Sigmoid colon (tissue), 7 donors: ENCODE data around the gene BRF1. TPM values are rescaled to one million over a fixed set of nuclear protein-coding genes. Genes with fewer than 3 reads are reported as not detected.

Experiments used
- DNase-seq: peaks from one replicate; pipeline ENCODE4 v3.0.0-alpha.2; 2019
- H3K27ac ChIP-seq, 4 donors: fragments of 200-600 bp; sonication (generic); one replicate each; pipeline ENCODE4 v1.5.1; 2016 to 2019; ENCODE audit warnings: mild to moderate bottlenecking in 1 of 4
- H3K27me3 ChIP-seq, 3 donors: fragments of 200-600 bp; sonication (generic); one replicate each; pipeline ENCODE4 v1.5.1; 2019; ENCODE audit warnings: mild to moderate bottlenecking in 1 of 3
- H3K36me3 ChIP-seq, 4 donors: fragments of 200-600 bp; sonication (generic); one replicate each; pipeline ENCODE4 v1.5.1; 2016 to 2019
- H3K4me1 ChIP-seq, 4 donors: fragments of 200-600 bp; sonication (generic); one replicate each; pipeline ENCODE4 v1.5.1; 2017 to 2019
- H3K4me3 ChIP-seq, 4 donors: fragments of 200-600 bp; sonication (generic); one replicate each; pipeline ENCODE4 v1.5.1; 2017 to 2019; ENCODE audit warnings: mild to moderate bottlenecking in 2 of 4, moderate library complexity in 1 of 4
- H3K9me3 ChIP-seq, 4 donors: fragments of 200-600 bp in 3 of 4; sonication (generic) in 3 of 4; one replicate each; pipeline versions ENCODE4 v1.5.1 to v1.6.1; 2013 to 2019
- CTCF ChIP-seq, 4 experiments: fragments of 450-650 bp in 3 of 4; fragments of 200-600 bp in 1 of 4; IDR thresholded peaks; one replicate each; pipeline ENCODE4 v1.5.1; 2016 to 2019; ENCODE audit warnings: antibody characterized with exemption in 4 of 4, mild to moderate bottlenecking in 3 of 4, moderate library complexity in 2 of 4
- EP300 ChIP-seq, 4 donors: sonication (generic); formaldehyde crosslinking; IDR thresholded peaks; one replicate each; pipeline ENCODE4 v1.6.1; 2017; ENCODE audit warnings: antibody characterized with exemption in 4 of 4
- POLR2A ChIP-seq, 2 donors: fragments of 450-650 bp; IDR thresholded peaks; one replicate each; pipeline ENCODE4 v1.6.1; 2016; ENCODE audit warnings: antibody characterized with exemption in 2 of 2, mild to moderate bottlenecking in 2 of 2, moderate library complexity in 2 of 2
- POLR2AphosphoS5 ChIP-seq, 4 donors: sonication (generic); formaldehyde crosslinking; IDR thresholded peaks; one replicate each; pipeline ENCODE4 v1.6.1; 2017; ENCODE audit warnings: antibody characterized with exemption in 4 of 4
- WGBS, 2 donors: extraction: QIAGEN DNeasy Blood & Tissue Kit; methylation state at CpG; one replicate each; pipeline ENCODE4 v1.1.7; 2013; 5-methylcytosine and 5-hydroxymethylcytosine counted together
- intact Hi-C: fragments of 100-400 bp; cut with DNase I; formaldehyde crosslinking; loops from one replicate; pipeline ENCODE4 v1.15.1; 2023
- polyA plus RNA-seq, 3 donors: library from polyadenylated mRNA; stranded (reverse); fragments of 200-250 nt; gene quantifications; one replicate each; pipeline ENCODE4 v1.2.3, GENCODE V29; 2013
- total RNA-seq, 4 donors: library from RNA; depleted of rRNA; stranded (reverse); fragments of >200 nt; gene quantifications; one replicate each; pipeline ENCODE4 v1.1.0, GENCODE V29; 2016
- donor health status: healthy with polysubstance abuse.
- donor health status: Bipolar disorder and iron deficiency.
- donor health status: healthy.

BRF1 gene
- total and polyA plus RNA-seq, 7 donors: 9.0 to 39.2 (median 23.7) TPM

GRCh38 chr14:105255021-105255507 is 45.7 kb downstream of the BRF1 start:
- Histone ChIP-seq H3K4me1 (peaks cover 0 to 7% (median 1%) of the 10 kb centered on the region in 4 donors), H3K36me3 (peaks cover 0 to 47% (median 12%) of the 10 kb centered on the region in 4 donors)
- intact Hi-C loops: no loop called here

GRCh38 chr14:105253329-105253682 is 47.5 kb downstream of the BRF1 start:
- intact Hi-C loops: no loop called here
- no peaks in the 10 kb centered on the region for H3K9me3 ChIP-seq
- peaks cover 0 to 43% (median 12%) of the 10 kb centered on the region in 4 donors for H3K36me3 ChIP-seq
- H3K27ac ChIP-seq: no peak overlapping the region
- H3K4me1 ChIP-seq: peaks cover 0 to 18% (median 12%) of the 10 kb centered on the region in 4 donors
- no peaks in the 10 kb centered on the region for H3K27me3 ChIP-seq
- WGBS, 2 donors: 95 to 96% methylated on average over 9 of the region's 9 CpGs
- no peak for TF ChIP-seq POLR2A (IDR thresholded peaks at IDR 0.05)
- TF ChIP-seq EP300 (IDR thresholded peaks at IDR 0.05): no peak
- no peak for TF ChIP-seq POLR2AphosphoS5 (IDR thresholded peaks at IDR 0.05)
- no peak for TF ChIP-seq CTCF (IDR thresholded peaks at IDR 0.05)
- H3K4me3 ChIP-seq: no peak overlapping the region
- DNase-seq: no peak

More at GRCh38 chr14:105255021-105255507, 45.7 kb downstream of the BRF1 start:
- H3K27ac ChIP-seq: no peak overlapping the region
- no peak overlapping the region for H3K4me3 ChIP-seq
- TF ChIP-seq CTCF (IDR thresholded peaks at IDR 0.05) (no peak), POLR2AphosphoS5 (IDR thresholded peaks at IDR 0.05) (no peak), POLR2A (IDR thresholded peaks at IDR 0.05) (no peak), EP300 (IDR thresholded peaks at IDR 0.05) (no peak)
- no peak for DNase-seq
- H3K27me3 ChIP-seq: no peaks in the 10 kb centered on the region
- 65 to 84% methylated on average over 6 of the region's 6 CpGs for WGBS, 2 donors
- no peaks in the 10 kb centered on the region for H3K9me3 ChIP-seq

GRCh38 chr14:105252552-105253328 is 48.1 kb downstream of the BRF1 start:
- DNase-seq: no peak
- H3K36me3 ChIP-seq: peaks cover 0 to 43% (median 12%) of the 10 kb centered on the region in 4 donors
- WGBS, 2 donors: 92% methylated on average over 21 of the region's 21 CpGs
- intact Hi-C loops: no loop called here
- TF ChIP-seq EP300 (IDR thresholded peaks at IDR 0.05) (no peak), POLR2A (IDR thresholded peaks at IDR 0.05) (no peak), CTCF (IDR thresholded peaks at IDR 0.05) (no peak), POLR2AphosphoS5 (IDR thresholded peaks at IDR 0.05) (no peak)
- H3K4me3 ChIP-seq: no peak overlapping the region
- no peaks in the 10 kb centered on the region for H3K9me3 ChIP-seq
- H3K4me1 ChIP-seq: peaks cover 0 to 23% (median 16%) of the 10 kb centered on the region in 4 donors
- no peak overlapping the region for H3K27ac ChIP-seq
- no peaks in the 10 kb centered on the region for H3K27me3 ChIP-seq

GRCh38 chr14:105251920-105252319 is 48.9 kb downstream of the BRF1 start:
- no peak overlapping the region for H3K27ac ChIP-seq
- 83 to 90% methylated on average over 6 of the region's 6 CpGs for WGBS, 2 donors
- intact Hi-C loops: no loop called here
- H3K9me3 ChIP-seq: no peaks in the 10 kb centered on the region
- peaks cover 0 to 27% (median 20%) of the 10 kb centered on the region in 4 donors for H3K4me1 ChIP-seq
- TF ChIP-seq POLR2A (IDR thresholded peaks at IDR 0.05) (no peak), EP300 (IDR thresholded peaks at IDR 0.05) (no peak), CTCF (IDR thresholded peaks at IDR 0.05) (no peak), POLR2AphosphoS5 (IDR thresholded peaks at IDR 0.05) (no peak)
- peaks cover 0 to 43% (median 12%) of the 10 kb centered on the region in 4 donors for H3K36me3 ChIP-seq
- no peaks in the 10 kb centered on the region for H3K27me3 ChIP-seq
- H3K4me3 ChIP-seq: no peak overlapping the region
- no peak for DNase-seq
